Calu3 (cell line): ENCODE data around the gene UBE2F. TPM values are rescaled to one million over a fixed set of nuclear protein-coding genes. Genes with fewer than 3 reads are reported as not detected.

Experiments used
- BruUV-seq: library from RNA; stranded (reverse); fragments of 400-500 nt; replicated peaks from 2 replicates; lab custom pipeline; 2021; lab: Mats Ljungman, UMichigan
- CTCF ChIA-PET: fragments of 300-600 bp; sonication (Branson Sonifier 250); formaldehyde crosslinking; loops from one replicate; lab custom pipeline; 2022; ENCODE audit warnings: antibody characterized with exemption; lab: Charles Lee
- DNase-seq: peaks from one replicate; pipeline ENCODE4 v3.0.0; 2022
- H3K27ac Mint-ChIP-seq: one replicate; pipeline ENCODE4 v1.8.0; 2022; ENCODE audit warnings: mixed read lengths; ENCODE audit not compliant: unreplicated experiment
- H3K27me3 Mint-ChIP-seq: one replicate; pipeline ENCODE4 v1.8.0; 2022; ENCODE audit warnings: mixed read lengths; ENCODE audit not compliant: unreplicated experiment
- H3K36me3 Mint-ChIP-seq: one replicate; pipeline ENCODE4 v1.8.0; 2022; ENCODE audit warnings: mild to moderate bottlenecking, moderate library complexity, mixed read lengths; ENCODE audit not compliant: insufficient read depth, unreplicated experiment
- H3K4me1 Mint-ChIP-seq: one replicate; pipeline ENCODE4 v1.8.0; 2022; ENCODE audit warnings: mild to moderate bottlenecking, low read depth, mixed read lengths; ENCODE audit not compliant: unreplicated experiment
- H3K4me3 Mint-ChIP-seq: one replicate; pipeline ENCODE4 v1.8.0; 2022; ENCODE audit warnings: mild to moderate bottlenecking, low read depth, moderate library complexity, mixed read lengths; ENCODE audit not compliant: unreplicated experiment
- H3K9me3 Mint-ChIP-seq: one replicate; pipeline ENCODE4 v1.8.0; 2022; ENCODE audit warnings: low read depth, mixed read lengths; ENCODE audit not compliant: unreplicated experiment
- CTCF ChIP-seq: fragments of 200-600 bp; IDR thresholded peaks from one replicate; pipeline ENCODE4 v1.8.0; 2022; ENCODE audit warnings: antibody characterized with exemption; ENCODE audit not compliant: unreplicated experiment
- intact Hi-C: fragments of 100-400 bp; cut with micrococcal nuclease; formaldehyde crosslinking; loops from one replicate; pipeline ENCODE4 v1.10.0; 2022; ENCODE audit not compliant: unreplicated experiment
- total RNA-seq: library from RNA; stranded (reverse); gene quantifications from 2 replicates; pipeline ENCODE4 v1.2.3, GENCODE V29; 2022

The UBE2F gene
- total RNA-seq, 1 experiment from 2014 or later: 40.1 TPM

- CTCF ChIA-PET: interaction anchor here (0.6 kb wide), 1 partner anchor 99 kb away, joined by 7 read pairs; no protein-coding TSS in a partner anchor
- Mint-ChIP-seq H3K36me3 (peaks cover 12% of the 10 kb centered on the region), H3K4me3 (no peak overlapping the region), H3K9me3 (no peaks in the 10 kb centered on the region), H3K4me1 (no peaks in the 10 kb centered on the region), H3K27me3 (no peaks in the 10 kb centered on the region), H3K27ac (no peak overlapping the region)
- intact Hi-C loops: no loop called here
- DNase-seq: no peak
- no TSS peak for BruUV-seq
- TF ChIP-seq CTCF: no peak
Observed at GRCh38 chr2:238027591-238028415, 61.0 kb downstream of the UBE2F start.

GRCh38 chr2:238029853-238030252 is 63.0 kb downstream of the UBE2F start:
- CTCF ChIA-PET: no interaction called here
- no peaks in the 10 kb centered on the region for H3K4me1 Mint-ChIP-seq
- no TSS peak for BruUV-seq
- TF ChIP-seq CTCF: no peak
- no peak for DNase-seq
- H3K36me3 Mint-ChIP-seq: peaks cover 12% of the 10 kb centered on the region
- H3K9me3 Mint-ChIP-seq: no peaks in the 10 kb centered on the region
- H3K27ac Mint-ChIP-seq: no peak overlapping the region
- intact Hi-C loops: no loop called here
- H3K4me3 Mint-ChIP-seq: no peak overlapping the region
- no peaks in the 10 kb centered on the region for H3K27me3 Mint-ChIP-seq

GRCh38 chr2:238030422-238031155 is 63.8 kb downstream of the UBE2F start:
- Mint-ChIP-seq H3K27me3 (no peaks in the 10 kb centered on the region), H3K4me1 (no peaks in the 10 kb centered on the region), H3K36me3 (peaks cover 12% of the 10 kb centered on the region), H3K27ac (no peak overlapping the region), H3K9me3 (no peaks in the 10 kb centered on the region), H3K4me3 (no peak overlapping the region)
- intact Hi-C loops: no loop called here
- no peak for TF ChIP-seq CTCF
- CTCF ChIA-PET: no interaction called here
- DNase-seq: no peak
- no TSS peak for BruUV-seq

GRCh38 chr2:238031751-238032150 is 64.9 kb downstream of the UBE2F start:
- intact Hi-C loops: no loop called here
- Mint-ChIP-seq H3K4me3 (no peak overlapping the region), H3K27ac (no peak overlapping the region), H3K36me3 (peaks cover 12% of the 10 kb centered on the region), H3K9me3 (no peaks in the 10 kb centered on the region), H3K27me3 (no peaks in the 10 kb centered on the region), H3K4me1 (no peaks in the 10 kb centered on the region)
- CTCF ChIA-PET: no interaction called here
- no peak for TF ChIP-seq CTCF
- no peak for DNase-seq
- no TSS peak for BruUV-seq
